Motor neuron (in vitro differentiated cells): ENCODE data around the gene SDHA. TPM values are rescaled to one million over a fixed set of nuclear protein-coding genes. Genes with fewer than 3 reads are reported as not detected.

Experiments used
- ATAC-seq, 8 experiments: fragments of 200-7000 bp; cut with Tn5 transposase; replicated peaks in 6 of 8; 2 replicates each; pipeline ENCODE4 v1.8.0; 2021; ENCODE audit warnings: mild to moderate bottlenecking in 8 of 8, moderate library complexity in 8 of 8
- H3K27ac ChIP-seq, 2 donors: fragments of 250-450 bp; sonication (Bioruptor Pico); 2 replicates each; pipeline ENCODE4 v1.9.0; 2021; ENCODE audit warnings: antibody characterized with exemption in 2 of 2, mild to moderate bottlenecking in 2 of 2, moderate library complexity in 1 of 2
- H3K4me1 ChIP-seq, 2 donors: fragments of 250-450 bp; sonication (Bioruptor Pico); replicated peaks in 1 of 2; 2 replicates each; pipeline ENCODE4 v1.6.1; 2021; ENCODE audit warnings: antibody characterized with exemption in 2 of 2, mild to moderate bottlenecking in 2 of 2, moderate library complexity in 1 of 2
- H3K4me3 ChIP-seq, 5 donors: fragments of 250-450 bp; sonication (Bioruptor Pico); 2 replicates each; pipeline ENCODE4 v1.9.0; 2021; ENCODE audit warnings: antibody characterized with exemption in 5 of 5, mild to moderate bottlenecking in 5 of 5, moderate library complexity in 4 of 5
- WGBS, 10 experiments: fragments of 450-650 bp; shearing (Covaris generic); methylation state at CpG; one replicate each; pipeline ENCODE4 v1.0.0; 2022; 5-methylcytosine and 5-hydroxymethylcytosine counted together
- in situ Hi-C, 9 experiments: fragments of 400-800 bp; cut with MboI; loops; one replicate each; pipeline ENCODE4 v1.15.0; 2021; ENCODE audit warnings: low sequenced_read_pairs in 9 of 9, low pct_unique_long_range_greater_than_20kb in 2 of 9; ENCODE audit not compliant: unreplicated experiment in 9 of 9
- total RNA-seq, 8 experiments: library from RNA; unstranded; fragments of 300-600 nt; gene quantifications; 2 replicates each; pipeline versions ENCODE4 v1.2.3 to v1.2.4, GENCODE V29; 2022

The SDHA gene
- total RNA-seq, 8 experiments from 2014 or later = 61.7 to 154 (median 81.6) TPM

DNA sequence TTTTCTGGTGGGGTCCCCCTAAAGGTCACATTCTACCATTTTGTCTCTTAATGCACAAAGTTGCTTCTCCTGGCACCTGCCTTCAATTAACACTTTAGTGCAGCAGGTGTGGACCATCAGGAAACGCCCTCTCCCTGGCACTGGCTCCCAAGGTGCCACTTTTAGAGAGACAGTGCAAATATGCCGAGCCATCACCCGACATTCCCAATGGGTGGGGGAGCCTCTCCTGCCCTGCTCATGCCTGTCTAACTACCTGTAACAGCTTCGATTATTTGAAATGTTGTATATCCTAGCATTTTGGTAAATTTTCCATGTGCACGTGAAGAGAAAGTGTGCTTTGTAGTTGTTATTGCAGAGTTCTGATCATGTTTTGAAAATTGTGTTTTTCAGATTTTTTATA is 40.0 kb upstream of the SDHA start:
- Histone ChIP-seq H3K4me3 (no peak overlapping the region), H3K27ac (no peak overlapping the region), H3K4me1 (no peaks in the 10 kb centered on the region)
- no peak for ATAC-seq
- in situ Hi-C loops = no loop called here
- WGBS, 10 experiments = 26 to 100% (median 93%) methylated on average over 1 to 5 of the region's 5 CpGs; no CpG with 5 or more reads in 3 of the 10 experiments

DNA sequence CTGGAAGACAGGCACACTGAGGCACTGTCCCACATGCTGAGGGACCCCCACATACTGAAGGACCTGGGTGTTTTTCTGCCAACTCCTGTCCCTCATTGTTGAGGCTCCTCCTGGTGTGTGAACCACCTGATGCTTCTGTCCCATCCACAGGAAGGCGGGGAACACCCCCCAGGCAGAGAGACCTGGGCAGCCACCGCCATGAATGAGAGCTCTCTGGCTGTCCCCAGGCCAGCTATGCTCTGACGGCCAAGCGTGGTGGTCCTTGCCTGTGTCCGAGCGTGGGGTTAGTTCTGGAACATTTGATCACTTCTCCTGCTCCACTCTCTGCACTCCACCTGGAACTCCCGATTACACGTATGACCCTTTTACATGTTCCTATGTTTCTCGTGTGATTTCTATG is 38.7 kb upstream of the SDHA start:
- Histone ChIP-seq H3K4me1 (no peaks in the 10 kb centered on the region), H3K27ac (no peak overlapping the region), H3K4me3 (no peak overlapping the region)
- WGBS, 10 experiments = 45 to 100% (median 83%) methylated on average over 2 to 7 of the region's 9 CpGs; no CpG with 5 or more reads in 1 of the 10 experiments
- in situ Hi-C loops = no loop called here
- no peak for ATAC-seq

DNA sequence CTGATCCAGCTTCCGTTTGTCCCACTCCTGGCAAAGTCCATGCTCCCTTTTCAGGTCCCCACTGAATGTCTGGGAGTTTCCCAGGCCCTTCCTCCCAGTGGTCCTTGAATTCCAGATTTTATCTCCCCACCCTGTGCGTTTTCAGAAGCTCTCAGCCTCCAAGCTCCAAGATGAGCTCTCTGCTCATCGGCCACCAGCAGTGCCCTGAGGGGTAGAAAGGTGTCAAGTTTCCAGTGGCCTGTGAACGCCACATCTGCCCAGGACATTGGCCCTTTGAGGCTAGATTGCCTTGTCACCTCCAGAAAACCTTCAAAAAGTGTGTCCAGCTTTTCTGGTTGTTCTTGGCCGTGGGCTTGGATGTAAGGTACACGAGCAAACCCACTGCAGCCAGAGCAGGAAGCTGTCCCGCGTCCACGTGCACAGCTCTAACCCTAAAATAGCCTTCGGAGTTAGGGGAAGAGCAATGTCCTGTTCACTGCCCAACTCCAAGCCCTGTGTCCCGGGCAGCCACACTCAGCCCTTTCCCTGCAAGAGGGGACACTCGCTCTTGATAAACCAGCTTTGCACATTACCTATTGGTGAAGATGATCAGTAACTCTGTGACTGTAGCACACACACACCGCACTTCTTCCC is 37.7 kb upstream of the SDHA start:
- in situ Hi-C loops = no loop called here
- Histone ChIP-seq H3K27ac (no peak overlapping the region), H3K4me3 (no peak overlapping the region), H3K4me1 (no peaks in the 10 kb centered on the region)
- WGBS, 10 experiments = 33 to 95% (median 62%) methylated on average over 2 to 9 of the region's 13 CpGs; no CpG with 5 or more reads in 2 of the 10 experiments
- ATAC-seq = peak in 1 of 8 experiments; percentile 53

DNA sequence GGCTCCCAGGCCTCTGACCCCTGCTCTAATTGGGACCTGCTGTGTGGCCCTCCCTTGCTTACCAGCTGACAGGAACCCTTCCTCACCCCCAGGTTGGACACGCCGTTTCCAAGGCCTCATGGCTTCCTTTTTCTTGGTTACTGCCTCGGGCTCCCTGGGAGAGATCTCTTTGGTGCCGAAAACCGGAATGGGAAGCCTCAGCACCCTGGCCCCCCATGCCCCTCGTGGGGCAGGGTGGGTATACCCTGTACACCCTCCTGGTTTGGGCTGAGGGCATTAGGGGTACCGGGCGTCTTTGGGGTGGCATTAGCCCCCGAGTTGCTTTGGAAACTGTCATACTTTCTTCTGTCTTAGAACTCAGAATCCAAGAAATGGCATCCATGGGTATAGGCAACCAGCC is 37.0 kb upstream of the SDHA start:
- 27 to 100% (median 96%) methylated on average over 2 to 6 of the region's 9 CpGs; no CpG with 5 or more reads in 5 of the 10 experiments for WGBS, 10 experiments
- Histone ChIP-seq H3K4me3 (no peak overlapping the region), H3K4me1 (no peaks in the 10 kb centered on the region), H3K27ac (no peak overlapping the region)
- in situ Hi-C loops = no loop called here
- no peak for ATAC-seq

DNA sequence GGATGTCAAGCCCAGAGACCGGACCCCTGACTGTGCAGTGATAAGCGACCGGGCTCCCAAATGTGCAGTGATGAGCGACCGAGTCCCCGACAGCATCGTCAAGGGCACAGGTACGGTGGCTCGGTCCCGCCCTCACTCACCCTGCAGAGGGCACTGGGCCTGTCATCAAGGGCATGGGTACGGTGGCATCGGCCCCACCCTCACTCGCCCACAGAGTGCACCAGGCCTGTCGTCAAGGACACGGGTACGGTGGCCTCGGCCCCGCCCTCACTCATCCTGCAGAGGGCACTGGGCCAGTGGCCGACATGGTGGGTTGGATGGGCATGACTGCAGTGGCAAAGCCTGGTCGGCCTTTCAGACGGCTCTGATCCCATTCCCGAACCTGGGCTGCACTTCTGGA is 36.6 kb upstream of the SDHA start:
- WGBS, 10 experiments = 97 to 100% methylated on average over 3 to 14 of the region's 22 CpGs; no CpG with 5 or more reads in 8 of the 10 experiments
- no peaks in the 10 kb centered on the region for H3K4me1 ChIP-seq
- H3K27ac ChIP-seq = no peak overlapping the region
- in situ Hi-C loops = no loop called here
- ATAC-seq = no peak
- no peak overlapping the region for H3K4me3 ChIP-seq

DNA sequence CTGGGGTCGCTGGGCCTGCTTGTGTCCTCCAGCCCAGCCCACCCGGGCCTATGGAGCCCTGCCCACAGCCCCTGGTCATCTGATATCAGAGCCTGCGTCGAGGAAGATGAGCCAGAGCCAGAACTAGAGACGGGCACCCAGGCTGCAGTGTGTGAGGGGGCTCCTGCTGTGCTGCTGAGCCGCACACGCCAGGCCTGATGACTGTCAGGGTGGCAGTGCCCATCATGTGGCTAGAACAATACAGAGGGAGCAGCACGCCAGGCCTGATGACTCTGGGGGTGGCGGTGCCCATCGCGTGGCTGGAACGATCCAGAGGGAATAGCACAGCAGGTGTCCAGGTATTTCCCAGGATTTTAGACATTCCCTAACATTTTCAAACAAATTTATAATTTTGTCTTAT is 36.0 kb upstream of the SDHA start:
- in situ Hi-C loops = no loop called here
- Histone ChIP-seq H3K4me1 (no peaks in the 10 kb centered on the region), H3K27ac (no peak overlapping the region), H3K4me3 (no peak overlapping the region)
- 83 to 97% (median 92%) methylated on average over 4 to 6 of the region's 12 CpGs; no CpG with 5 or more reads in 4 of the 10 experiments for WGBS, 10 experiments
- no peak for ATAC-seq

DNA sequence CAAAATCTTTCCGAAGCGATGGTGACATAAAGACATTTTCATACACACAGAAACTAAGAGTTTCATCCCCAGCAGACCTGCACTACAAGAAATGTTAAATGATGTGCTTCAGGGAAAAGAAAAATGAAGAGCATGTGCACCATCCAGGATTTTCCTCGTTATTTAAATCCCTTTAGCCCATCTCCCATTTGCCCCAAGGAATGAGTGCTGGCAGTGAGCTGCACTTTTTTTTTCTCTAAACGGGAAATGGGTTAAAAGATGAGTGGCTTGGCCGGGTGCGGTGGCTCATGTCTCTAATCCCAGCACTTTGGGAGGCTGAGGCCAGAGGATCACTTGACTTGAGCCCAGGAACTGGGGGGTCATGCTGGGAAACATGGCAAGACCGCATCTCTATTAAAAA is 33.6 kb upstream of the SDHA start:
- 0 to 100% (median 93%) methylated on average over 1 to 7 of the region's 7 CpGs; no CpG with 5 or more reads in 1 of the 10 experiments for WGBS, 10 experiments

DNA sequence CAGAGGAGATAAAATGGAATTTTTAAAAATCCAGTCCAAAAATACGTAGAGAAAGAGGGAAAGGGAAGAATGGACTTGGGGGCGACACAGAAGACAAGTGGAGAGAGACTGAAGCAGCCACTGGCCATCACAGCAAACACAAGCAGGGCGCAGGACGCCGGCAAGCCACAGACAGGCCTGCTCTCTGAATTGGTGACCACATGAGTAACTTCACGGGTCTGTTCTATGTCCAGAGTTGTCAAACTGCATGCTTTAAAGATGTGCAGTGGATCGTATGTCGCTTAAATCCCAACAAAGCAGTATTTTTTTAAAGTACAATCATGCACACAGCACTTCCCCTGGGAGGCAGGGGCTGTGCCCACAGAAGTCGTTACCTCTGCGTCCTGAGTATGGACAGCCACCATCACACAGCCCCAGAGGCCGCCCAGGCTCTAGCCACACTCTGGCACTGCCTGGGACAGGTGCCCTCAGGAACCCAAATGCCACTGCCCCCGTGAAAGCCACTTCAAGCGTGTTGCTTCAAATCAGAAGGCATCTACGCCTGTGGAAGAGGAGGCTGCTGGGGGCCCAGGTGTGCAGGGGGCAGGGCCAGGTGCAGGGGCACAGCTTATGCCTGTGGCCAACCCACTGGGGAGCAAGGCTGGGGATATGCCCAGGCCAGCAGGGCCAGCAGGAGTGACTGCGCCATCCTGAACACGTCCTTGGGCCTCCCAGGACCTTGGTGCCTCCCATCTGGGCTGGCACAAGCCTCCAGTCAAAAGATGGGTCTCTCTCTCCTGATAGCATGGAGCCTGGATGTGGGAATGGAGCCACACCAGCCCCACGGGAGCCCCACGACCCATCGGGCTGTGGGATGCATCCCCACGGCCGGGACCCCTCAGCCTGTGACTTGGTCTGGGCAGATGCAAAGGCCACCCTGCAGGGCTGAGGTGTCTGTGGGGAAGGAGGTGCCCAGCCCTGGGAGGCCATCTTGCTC is 32.7 kb upstream of the SDHA start:
- in situ Hi-C loops = no loop called here
- 30 to 96% (median 72%) methylated on average over 2 to 10 of the region's 21 CpGs; no CpG with 5 or more reads in 3 of the 10 experiments for whole genome bisulfite sequencing, 10 experiments
- ATAC-seq = no peak
- Histone ChIP-seq H3K27ac (no peak overlapping the region), H3K4me1 (peaks cover 8 to 17% of the 10 kb centered on the region in 2 donors), H3K4me3 (no peak overlapping the region)

More for the DNA sequence above, 33.6 kb upstream of the SDHA start:
- Histone ChIP-seq H3K27ac (no peak overlapping the region), H3K4me1 (peaks cover 8 to 14% of the 10 kb centered on the region in 2 donors), H3K4me3 (no peak overlapping the region)
- no peak for ATAC-seq
- in situ Hi-C loops = no loop called here

DNA sequence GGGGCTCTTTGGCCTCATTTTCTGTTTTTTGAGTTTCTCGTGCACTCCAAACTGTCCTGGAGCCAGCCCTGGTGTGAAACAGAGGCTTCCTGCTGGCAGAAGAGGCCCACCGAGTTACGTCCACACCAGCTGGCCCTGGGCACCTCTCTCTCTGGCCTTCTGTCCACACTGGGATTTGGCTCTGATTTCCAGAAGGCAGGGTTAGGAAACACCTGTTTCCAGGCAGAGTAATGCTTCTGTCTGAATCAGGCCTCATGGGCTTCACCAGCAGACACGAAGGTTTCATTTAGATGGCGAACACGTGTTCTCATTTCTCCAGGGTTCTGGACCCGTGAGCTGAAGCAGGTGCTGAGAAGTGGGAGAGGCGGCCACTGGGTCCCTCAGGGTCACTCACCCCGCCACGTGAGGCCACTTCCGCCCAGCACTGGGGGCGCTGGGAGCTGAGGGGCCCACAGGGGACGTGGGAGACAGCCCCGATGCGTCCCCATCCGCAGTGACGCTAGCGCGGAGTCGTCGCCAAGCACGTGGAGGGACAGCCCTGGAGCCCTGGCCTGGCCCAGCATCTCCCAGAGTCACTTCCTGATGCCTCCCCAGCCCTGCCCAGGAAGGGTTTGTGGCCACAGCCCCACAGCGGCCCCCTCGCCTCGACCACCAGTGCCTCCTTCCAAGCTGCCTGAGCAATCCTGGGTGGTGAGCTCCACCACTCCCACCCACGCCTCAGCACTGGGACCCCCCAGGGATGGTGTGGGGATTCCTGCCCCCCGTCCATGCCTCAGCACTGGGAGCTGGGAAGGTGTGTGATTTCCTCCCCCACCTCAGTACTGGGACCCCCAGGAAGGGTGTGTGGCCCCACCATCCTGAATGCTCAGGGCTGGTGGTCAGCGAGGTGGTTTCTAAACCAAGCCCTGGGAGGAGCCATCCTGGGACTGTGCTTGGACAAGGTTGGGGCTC is 31.8 kb upstream of the SDHA start:
- in situ Hi-C loops = no loop called here
- no peak for ATAC-seq
- WGBS, 10 experiments = 17 to 100% (median 96%) methylated on average over 1 to 12 of the region's 28 CpGs; no CpG with 5 or more reads in 4 of the 10 experiments

DNA sequence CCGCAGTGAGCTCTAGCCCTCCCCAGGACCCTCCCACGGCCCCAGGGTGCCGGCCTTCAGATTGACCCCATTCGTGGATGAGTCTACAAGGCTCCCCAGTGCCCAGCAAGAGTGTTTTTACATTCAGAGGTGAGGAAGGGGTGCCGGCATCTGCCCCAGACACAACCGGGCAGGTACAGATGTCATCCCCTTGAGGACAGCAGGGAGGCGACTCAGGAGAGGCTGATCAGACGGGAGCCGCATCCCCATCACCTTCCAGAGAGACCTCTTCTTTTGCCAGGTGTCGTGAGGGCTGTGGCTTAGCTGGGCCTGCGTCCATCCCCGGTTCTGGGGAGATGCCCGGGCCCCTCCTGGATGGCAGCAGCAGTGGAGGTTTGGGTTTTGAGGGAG is 31.1 kb upstream of the SDHA start:
- in situ Hi-C loops = no loop called here
- 77 to 100% (median 86%) methylated on average over 2 to 8 of the region's 13 CpGs; no CpG with 5 or more reads in 6 of the 10 experiments for WGBS, 10 experiments
- Histone ChIP-seq H3K27ac (no peak overlapping the region), H3K4me1 (peaks cover 16 to 32% of the 10 kb centered on the region in 2 donors), H3K4me3 (no peak overlapping the region)
- no peak for ATAC-seq

More for the DNA sequence above, 31.8 kb upstream of the SDHA start:
- Histone ChIP-seq H3K4me3 (no peak overlapping the region), H3K4me1 (peaks cover 15 to 27% of the 10 kb centered on the region in 2 donors), H3K27ac (no peak overlapping the region)

DNA sequence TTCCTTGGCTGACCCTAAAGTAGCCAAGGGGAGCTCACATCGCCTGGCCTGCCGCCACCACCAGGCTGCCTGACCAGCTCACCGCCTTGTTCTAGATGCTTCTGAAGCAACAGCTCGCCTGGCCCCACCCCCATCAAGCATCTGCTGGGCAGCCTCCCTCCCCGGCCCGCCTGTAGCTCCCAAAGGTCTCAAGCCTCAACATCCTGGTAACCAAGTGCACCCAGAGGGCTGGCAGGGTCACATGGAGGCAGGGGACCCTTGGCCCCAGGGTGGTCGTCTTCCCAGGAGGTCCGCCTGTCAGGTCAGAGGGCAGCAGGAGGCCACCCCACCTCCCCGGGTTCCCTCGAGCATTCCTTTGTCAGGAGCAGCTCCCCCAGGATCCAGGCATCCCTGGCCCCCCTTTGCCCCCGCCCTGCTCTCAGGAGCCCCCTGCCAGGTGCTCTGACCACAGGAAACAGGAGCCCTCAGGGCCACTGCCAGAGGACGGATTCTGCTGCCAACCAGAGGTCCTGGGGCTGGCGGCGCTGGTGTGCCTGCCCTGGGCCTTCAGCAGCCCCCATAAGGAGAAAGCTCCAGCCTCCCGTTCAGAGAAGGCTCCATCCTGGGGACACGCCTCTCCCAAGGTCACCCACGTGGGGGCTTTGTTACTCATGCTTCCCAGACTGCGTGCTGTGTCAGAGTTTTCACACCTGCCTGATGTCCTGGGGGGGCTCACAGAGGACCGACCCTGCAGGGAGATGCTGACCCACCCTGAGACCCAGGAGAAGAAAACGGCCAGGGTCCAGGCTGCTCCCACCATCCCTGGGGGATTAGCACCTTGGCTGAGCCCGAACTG is 30.3 kb upstream of the SDHA start:
- Histone ChIP-seq H3K4me3 (no peak overlapping the region), H3K4me1 (peaks cover 16 to 32% of the 10 kb centered on the region in 2 donors), H3K27ac (no peak overlapping the region)
- WGBS, 10 experiments = 0 to 20% methylated on average over 1 of the region's 21 CpGs; no CpG with 5 or more reads in 8 of the 10 experiments
- peak in 1 of 8 experiments; percentile 1 for ATAC-seq
- in situ Hi-C loops = no loop called here
